ENCODE measurements around the gene USPL1.

GRCh38 chr13:30608364-30608763, 9.4 kb upstream of the USPL1 start:
- TF ChIP-seq EZH2 (IDR thresholded peaks at IDR 0.05; ENCODE audit: low read length) = no peak
- TF ChIP-seq, protein P1, sequence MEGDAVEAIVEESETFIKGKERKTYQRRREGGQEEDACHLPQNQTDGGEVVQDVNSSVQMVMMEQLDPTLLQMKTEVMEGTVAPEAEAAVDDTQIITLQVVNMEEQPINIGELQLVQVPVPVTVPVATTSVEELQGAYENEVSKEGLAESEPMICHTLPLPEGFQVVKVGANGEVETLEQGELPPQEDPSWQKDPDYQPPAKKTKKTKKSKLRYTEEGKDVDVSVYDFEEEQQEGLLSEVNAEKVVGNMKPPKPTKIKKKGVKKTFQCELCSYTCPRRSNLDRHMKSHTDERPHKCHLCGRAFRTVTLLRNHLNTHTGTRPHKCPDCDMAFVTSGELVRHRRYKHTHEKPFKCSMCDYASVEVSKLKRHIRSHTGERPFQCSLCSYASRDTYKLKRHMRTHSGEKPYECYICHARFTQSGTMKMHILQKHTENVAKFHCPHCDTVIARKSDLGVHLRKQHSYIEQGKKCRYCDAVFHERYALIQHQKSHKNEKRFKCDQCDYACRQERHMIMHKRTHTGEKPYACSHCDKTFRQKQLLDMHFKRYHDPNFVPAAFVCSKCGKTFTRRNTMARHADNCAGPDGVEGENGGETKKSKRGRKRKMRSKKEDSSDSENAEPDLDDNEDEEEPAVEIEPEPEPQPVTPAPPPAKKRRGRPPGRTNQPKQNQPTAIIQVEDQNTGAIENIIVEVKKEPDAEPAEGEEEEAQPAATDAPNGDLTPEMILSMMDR (optimal IDR thresholded peaks at IDR 0.05 in 1 of 3, IDR thresholded peaks at IDR 0.05 in 1 of 3, conservative IDR thresholded peaks at IDR 0.05 in 1 of 3; ENCODE audit: extremely low read depth in 1 of 3, insufficient read depth in 2 of 3, low read length in 3 of 3) = no peak

Data from keratinocyte (primary cell).